Activated CD4-positive, alpha-beta T cell treated with anti-CD3 and anti-CD28 coated beads, Interleukin-10, Interleukin-2, amounts not matched to agents 100 ng/mL and 50 ng/mL, durations not matched to agents 16 hours and 8 hours (primary cell): Measurements from ENCODE around the gene ABL2.
A peak's percentile ranks its signal among the peaks of the same experiment; 100 is the strongest.
"Not testable (repeated sequence)": the region's sequence is repeated elsewhere in the genome, so short reads cannot be mapped to it uniquely, and the experiment has no call there.

Experiments used
- DNase-seq: peaks from one replicate; pipeline ENCODE4 v3.0.0-alpha.2; 2020

The ABL2 gene

DNA sequence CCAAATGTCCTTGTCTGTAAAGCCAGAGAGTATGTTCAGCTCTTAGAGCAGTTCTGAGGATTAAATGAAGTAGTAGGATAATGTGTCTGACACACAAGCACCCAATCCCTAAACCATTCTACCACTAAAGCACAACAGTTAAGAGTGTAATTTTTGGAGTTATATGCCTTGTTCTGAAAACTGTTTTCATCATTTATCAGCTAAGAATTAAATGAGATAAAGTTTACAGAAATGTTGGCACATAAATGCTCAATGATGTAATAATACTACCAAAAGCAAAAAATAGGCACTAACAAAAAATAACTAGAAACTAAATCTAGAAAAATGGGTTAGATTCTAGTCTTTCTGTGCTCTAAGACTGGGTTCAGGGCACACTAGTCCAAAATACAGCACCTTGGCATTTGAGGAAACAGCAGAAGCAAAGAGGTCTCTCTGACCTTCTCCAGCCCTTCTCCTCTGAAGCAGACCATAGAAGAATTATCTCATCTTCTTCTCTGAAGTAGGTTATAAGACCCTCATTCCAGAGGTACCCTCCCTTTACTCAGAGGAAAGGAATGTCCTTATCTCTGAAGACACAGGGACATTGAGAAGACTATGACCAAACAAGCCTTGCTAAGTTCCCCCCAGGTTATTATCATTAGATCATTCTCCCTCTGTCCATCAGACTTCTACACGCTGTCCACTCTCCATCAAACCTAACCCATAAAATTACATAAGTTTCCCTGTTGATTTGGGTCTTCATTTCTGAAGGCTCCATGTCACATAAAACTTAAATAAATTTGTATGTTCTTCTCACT, 20.6 kb downstream of the ABL2 start:
- DNase-seq = no peak

DNA sequence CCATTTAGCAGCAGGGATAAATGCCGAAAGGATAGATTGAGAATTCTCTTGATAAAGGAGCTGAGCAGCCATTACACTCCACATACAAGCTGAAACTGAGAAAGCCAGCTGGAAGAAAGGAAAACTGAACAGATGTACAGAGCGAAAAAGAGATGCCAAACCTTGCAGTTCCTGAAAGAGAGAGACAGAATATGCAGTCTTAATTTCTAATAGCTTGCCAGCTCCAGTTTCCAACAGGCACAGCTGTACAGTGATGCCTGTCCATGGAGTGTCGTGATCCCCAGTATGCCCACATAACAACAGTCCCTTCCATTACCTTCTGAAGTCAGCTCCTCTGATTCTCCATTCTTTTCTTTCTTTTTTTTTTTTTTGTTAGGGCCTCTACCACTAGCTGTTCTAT, 22.7 kb downstream of the ABL2 start:
- no peak for DNase-seq

DNA sequence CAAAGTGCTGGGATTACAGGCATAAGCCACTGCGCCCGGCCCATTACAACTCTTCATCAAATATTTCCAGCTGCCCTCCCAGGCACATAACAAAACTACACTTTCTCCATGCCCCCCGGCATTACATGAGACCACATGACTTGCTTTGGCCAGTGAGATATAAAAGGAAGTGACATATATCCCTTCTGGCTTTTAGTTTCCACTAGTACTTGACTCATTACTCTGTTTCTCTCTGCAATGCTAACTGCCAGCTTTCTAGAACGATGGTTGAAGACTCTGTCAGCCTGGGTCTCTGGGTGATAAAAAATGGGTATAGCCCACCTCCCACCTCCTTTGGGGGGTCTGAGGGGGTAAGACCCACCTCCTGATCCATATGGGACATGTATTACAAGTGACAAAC, 24.2 kb downstream of the ABL2 start:
- DNase-seq = no peak

DNA sequence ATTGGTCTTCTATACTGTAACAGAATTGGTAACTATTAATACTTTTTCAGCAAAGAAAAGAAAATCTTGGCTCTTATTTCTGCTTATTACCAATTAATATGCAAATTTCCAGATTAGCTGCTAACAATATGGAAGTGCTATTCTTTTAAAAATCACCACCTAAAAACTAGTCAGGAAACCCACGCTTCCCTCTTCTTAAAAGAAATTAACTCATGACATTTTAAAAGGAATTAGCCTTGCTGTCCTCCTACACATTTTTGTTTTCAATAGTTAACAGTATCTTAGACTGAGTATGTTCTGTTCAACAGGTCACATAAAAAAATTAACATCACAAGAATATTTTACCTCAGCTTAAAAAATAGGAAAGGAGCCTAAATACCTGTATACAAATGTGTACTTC, 27.3 kb downstream of the ABL2 start:
- no peak for DNase-seq

DNA sequence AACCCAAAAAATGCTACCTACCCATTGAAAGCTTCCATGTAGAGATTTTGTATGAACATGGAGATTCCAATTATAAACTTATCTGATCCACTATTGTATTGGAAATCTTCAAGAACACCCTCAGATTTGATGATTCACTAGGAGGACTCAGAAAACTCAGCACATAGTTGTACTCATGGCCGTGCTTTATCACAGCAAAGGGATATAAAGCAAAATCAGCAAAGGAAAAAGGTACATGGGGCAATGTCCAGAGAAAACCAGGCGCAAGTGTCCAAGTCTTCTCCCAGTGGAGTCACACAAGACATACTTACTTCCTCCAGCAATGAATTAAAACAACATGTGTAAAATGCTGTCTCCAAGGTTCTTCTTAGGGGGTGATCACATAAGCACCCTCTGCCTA, 28.9 kb downstream of the ABL2 start:
- DNase-seq = no peak

DNA sequence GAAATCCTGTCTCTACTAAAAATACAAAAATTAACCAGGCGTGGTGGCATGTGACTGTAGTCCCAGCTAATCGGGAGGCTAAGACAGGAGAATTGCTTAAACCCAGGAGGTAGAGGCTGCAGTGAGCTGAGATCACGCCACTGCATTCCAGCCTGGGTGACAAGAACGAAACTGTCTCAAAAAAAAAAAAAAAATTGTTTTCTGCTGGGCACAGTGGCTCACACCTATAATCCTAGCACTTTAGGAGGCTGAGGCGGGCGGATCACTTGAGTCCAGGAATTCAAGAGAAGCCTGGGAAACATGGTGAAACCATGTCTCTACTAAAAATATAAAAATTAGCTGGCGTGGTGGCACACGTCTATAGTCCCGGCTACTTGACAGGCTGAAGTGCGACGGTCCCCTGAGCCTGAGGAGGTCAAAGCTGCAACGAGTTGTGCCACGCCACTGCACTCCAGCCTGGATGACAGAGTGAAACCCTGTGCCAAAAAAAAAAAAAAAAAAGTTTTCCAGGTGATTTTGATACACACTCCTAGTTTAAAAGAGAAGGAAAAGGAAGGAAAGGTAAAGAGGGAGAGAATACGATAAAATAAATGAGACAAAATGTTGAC, 31.7 kb downstream of the ABL2 start:
- no peak for DNase-seq

DNA sequence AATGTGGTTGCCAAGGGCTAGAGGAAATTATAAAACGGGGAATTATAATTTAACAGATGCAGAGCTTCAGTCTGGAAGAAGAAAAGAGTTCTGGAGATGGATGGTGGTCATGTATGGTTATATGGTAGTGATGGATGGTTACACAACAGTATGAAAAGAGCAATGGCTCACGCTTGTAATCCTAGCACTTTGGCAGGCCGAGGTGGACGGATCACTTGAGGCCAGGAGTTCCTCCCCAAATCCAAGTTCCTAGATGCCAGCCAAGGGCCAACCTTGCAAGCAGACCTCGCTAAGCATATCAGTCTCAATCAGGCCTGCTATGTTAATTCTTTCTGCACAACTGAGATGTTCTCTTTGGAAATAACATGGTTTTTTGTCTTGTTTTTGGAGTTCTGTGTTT, 33.6 kb downstream of the ABL2 start:
- DNase-seq = not testable (repeated sequence)

DNA sequence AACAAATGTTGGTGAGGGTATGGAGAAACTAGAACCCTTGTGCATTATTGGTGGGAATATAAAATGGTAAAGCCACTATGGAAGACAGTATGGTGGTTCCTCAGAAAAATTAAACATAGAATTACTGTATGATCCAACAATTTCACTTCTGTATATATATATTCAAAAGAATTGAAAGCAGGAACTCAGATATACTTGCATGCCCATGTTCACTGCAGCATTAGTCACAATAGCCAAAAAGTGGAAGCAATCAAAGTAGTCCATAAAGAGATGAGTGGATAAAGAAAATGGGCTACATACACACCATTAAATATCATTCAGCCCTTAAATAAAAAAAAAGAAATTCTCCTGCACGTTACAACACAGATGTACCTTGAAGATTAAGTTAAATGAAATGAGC, 34.1 kb downstream of the ABL2 start:
- DNase-seq = no peak

DNA sequence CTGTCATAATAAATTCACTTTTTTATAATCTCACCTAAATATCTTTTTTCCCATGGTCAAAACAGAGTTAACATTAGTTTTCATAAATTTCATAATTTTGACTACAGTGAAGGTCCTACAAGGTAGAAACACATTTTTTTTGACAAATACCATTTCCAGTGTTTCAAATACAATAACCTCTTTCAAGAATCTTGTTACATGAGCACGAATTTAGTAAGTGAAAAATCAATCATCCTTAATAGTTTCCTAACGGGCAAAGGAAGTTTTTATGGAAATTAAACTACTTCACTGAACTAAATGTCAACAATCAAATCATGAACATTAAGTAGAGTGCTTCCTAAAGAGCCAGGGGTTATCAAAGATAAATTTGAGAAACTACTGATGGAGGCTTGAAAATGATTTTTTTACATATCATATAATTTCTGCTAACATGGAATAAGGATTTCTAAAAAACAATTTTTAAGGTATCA, 35.4 kb downstream of the ABL2 start:
- no peak for DNase-seq

DNA sequence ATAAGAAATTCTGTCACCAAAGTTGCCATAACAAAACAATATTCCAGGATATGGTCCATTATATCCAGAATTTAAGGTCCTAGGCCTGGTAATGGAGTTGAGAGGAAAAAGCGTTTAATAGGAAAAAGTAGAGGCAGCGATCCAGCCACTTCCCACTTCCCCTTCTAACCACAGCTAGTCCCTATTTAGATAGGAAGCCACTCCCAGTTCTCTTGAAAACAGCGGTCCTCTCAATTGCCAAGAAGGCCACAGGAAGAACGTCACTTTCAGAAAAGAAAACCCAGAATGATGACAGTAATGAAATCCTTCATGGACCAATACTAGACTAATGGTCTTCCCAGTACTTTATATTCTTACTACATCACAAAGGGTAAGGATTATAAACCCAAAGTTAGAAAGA, 38.6 kb downstream of the ABL2 start:
- peak; percentile 17 for DNase-seq

DNA sequence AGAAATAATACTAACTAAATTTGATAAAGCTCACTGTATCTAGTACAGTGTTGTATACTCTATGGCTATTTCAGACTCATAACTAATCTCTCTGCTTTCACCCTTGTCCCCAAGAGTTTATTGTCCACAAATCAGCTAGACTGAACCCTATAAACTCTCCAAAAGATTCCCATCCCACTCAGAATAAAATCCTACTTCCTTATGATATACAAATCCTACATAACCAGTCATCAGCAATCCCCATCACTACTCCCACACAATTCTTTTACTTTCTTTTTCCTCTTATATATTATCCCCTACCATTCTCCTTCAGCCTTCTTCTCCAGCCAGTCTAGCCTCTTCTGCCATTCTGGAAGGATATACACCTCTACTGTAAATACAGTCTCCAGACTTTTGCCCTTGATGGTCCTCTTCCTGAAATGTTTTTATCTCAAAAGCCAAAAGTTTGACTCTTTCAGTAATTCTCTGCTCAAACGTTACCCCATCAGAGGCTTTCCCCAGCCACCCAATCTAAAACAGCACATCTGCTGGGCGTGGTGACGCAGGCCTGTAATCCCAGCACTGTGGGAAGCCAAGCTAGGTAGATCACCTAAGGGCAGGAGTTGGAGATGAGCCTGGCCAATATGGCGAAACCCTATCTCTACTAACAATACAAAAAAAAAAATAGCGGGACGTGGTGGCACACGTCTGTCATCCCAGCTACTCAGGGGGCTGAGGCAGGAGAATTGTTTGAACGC, 41.6 kb downstream of the ABL2 start:
- DNase-seq = no peak

DNA sequence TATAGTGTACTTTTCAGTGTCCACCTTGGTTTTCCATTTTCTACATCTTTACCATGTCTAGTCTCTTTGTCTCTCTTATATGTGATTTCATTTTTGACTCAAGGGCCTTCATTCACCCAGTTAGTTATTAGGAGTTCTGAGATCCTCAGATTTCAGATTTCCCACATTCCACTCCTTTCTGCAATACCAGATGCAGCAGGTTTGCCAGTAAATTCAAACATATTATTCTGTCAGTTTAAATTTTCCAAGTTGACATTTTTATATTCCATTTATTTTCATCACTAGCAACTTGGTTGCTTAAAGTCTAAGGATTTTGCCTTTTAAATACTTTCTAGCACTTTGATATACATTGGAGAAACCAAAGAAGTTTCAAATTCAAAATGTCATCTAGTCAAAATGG, 42.4 kb downstream of the ABL2 start:
- no peak for DNase-seq

DNA sequence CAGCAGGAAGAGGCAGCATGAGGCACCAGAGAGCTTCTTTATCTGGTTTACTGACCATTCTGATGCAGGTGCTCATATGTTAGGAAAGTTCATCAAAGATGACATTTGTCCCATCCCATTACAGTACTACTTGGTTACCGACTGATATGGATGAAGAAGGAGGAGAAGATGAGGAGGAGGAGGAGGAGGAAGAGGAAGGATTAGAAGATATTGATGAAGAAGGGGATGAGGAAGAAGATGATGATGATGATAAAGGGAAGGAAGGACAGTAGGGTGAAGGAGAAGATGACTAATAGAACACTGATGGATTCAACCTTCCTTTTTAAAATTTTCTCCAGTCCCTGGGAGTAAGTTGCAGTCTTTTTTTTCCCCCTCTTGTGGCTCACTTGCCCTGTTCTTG, 45.1 kb downstream of the ABL2 start:
- no peak for DNase-seq

DNA sequence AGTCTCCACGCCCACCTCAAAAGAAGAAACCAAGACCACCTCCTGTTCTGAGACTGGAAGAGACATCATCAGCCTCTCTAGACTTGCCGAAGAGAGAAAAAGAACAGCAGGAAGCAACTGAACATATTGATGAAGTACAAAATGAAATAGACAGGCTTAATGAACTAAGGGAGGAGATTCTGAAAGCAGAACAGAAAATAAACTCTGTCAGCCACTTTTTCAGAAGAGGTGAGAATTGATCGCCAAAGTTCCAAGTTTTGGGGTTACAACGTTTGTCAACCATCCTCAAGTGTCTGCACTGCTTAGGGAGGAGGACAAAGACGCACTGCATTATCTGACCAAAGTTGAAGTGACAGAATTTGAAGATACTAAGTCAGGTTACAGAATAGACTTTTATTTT, 45.6 kb downstream of the ABL2 start:
- DNase-seq = no peak

DNA sequence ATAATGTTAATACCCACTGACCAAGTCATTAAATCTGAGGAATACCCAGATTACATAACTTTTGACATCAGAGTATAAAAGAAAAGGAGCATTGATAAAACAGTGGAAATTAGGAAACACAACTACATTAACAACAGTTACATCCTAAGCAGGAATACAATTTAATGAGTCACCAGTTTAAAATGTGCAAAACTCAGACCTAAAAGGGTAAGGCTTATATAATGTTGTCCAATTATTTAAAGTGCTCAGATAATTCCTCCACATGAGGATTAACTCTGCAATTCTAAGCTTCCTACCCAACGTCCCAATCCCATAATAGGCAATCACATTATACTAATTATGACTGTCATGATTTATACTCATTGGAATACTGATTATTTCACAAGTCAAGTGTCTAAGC, 50.5 kb downstream of the ABL2 start:
- no peak for DNase-seq

DNA sequence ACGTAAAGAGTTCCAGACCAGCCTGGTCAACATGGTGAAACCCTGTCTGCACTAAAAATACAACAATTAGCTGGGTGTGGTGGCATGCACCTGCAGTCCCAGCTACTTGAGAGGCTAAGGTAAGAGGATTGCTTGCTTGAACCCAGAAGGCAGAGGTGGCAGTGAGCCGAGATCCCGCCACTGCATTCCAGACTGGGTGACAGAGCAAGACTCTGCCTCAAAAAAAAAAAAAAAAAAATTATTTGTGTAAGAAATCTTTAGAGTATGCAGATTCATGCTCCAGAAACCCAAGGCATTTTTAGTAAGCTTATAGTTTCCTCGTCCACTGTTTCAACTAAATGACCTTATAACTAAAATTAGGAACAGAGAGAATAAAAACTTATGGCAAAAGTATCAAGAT, 51.3 kb downstream of the ABL2 start:
- no peak for DNase-seq

DNA sequence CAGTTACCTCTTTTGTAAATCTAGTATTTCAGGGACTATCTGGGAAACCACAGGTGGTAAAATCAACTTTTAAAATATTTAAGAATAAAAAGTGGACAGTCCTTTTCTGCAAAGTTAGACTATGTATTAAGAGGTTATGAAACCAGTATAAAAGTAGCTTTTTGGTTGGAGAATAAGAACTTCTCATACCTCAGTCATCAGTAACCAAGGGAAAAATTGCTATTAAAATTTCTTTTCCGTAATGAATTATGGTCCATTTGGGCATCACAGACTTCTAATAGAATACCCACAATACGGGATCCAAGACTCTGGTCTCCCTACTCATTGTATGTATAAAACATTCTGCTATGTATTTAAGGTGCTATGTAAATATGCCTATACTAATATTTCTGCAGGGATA, 51.9 kb downstream of the ABL2 start:
- no peak for DNase-seq

DNA sequence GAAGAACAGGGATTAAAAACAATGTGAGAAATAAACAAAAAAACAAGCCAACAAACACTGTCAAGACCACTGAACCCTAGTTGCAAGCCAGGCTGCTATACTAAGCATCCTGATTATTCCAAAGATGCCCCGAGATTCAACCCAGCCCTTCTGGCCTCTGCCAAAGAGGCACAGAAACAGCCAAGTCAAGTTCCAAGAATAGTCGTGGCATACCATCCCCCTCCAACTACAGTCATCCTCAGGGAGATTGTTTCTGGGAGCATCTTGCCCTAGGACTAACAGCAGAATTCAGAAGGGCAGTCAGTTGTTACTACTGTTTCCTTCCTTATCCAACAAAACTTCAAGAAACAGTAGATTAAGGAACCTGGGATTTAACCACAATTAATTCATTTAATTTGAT, 52.3 kb downstream of the ABL2 start:
- no peak for DNase-seq

DNA sequence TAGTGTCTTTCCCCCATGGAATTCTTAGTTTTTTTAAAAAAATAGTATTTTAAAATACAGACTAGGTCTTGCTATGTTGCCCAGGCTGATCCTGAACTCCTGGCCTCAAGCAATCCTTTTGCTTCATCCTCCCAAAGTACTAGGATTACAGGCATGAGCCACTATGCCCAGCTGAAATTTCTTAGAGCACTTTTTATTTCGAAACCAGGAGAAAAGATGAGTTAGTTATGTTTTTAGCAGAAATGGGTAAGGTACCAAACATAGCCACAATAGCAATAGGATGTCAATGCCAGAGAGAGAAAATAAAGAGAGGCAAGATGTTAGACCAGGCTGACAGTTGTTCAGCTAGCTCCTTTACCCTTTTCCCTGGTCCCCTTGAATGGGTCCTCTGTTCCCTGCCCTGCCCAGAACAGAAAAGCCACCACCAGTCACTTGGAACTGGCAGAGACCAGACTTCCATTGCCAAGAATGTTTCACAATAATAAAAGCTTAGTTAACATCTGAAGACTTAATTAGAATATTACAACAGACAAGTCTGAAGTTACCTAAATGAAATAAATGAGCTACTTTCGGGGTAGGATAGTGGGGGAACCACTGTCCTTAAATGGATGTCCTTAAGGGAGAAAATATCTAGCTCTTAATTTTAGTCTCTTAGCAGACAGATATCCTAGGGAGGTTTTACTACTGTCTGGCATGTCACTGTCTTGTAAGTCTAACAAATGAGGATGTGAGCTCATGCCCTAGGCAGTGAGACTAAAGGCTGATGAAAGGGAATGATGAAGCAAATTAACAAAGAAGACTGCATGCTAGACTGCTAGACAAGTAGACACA, 54.3 kb downstream of the ABL2 start:
- DNase-seq = no peak

DNA sequence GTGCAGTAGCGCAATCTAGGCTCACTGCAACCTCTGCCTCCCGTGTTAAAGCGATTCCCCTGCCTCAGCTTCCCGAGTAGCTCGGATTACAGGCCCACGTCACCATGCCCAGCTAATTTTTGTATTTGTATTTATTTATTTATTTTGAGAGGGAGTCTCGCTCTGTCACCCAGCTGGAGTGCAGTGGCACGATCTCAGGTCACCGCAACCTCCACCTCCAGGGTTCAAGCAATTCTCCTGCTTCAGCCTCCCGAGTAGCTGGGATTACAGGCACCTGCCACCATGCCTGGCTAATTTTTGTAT, 59.1 kb downstream of the ABL2 start:
- DNase-seq = not testable (repeated sequence)

DNA sequence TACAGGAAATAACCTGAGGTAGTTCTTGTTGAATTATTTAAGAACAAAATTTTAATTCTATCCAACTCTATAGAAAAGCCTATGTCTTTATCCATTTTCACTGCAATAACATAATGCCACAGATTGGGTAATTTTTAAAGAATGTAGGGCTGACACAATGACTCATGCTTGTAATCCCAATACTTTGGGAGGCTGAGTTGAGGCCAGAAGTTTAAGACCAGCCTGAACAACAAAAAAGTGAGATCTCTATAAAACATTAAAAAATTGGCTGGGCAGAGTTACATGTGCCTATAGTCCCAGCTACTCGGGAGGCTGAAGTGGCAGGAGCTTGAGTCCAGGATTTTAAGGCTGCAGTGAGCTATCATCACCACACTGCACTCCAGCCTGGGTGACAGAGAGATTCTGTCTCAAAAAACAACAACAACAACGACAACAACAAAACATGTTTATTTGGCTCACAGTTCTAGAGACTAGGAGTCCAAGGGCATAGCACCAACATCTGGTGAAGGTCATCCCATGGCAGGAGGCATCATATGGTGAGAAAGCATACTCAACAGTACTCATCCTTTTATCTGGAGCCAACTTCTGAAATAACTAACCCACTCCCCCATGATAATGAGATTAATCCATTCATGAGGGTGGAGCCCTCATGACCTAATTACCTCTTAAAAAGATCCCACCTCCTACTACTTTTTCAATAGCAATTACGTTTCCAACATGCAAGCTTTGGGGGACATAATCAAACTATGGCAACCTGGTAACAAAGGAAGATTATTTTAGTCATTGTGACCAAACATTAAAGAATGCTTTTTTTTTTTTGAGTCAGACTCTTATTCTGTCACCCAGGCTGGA, 59.6 kb downstream of the ABL2 start:
- no peak for DNase-seq

DNA sequence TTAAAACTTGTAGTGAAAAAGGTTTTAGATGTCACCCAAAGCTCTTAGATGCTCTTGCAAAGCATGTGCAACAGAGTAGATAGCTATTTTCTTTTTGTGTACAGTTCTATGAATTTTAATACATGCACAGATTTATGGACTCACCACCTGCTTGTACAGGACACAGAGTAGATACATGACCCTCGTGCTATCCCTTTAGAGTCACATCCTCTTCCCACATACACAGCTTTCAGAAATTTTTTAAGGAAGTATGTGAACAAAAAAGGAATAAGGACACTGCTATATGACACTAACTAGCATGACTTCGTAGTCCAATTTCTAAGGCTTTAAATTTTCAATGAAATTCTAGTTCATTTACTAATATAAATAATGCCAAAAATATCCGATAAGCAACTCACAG, 60.9 kb downstream of the ABL2 start:
- DNase-seq = no peak
